Transverse colon (tissue), 4 donors: Measurements from ENCODE around the gene DHTKD1. TPM values are rescaled to one million over a fixed set of nuclear protein-coding genes. Genes with fewer than 3 reads are reported as not detected.
"Not testable (repeated sequence)": the region's sequence is repeated elsewhere in the genome, so short reads cannot be mapped to it uniquely, and the experiment has no call there.

Source experiments
- DNase-seq: peaks from one replicate; pipeline ENCODE4 v3.0.0-alpha.2; 2019
- H3K27ac ChIP-seq, 4 donors: fragments of 200-600 bp; sonication (generic); 2 replicates each; pipeline ENCODE4 v1.5.1; 2016 to 2018; ENCODE audit warnings: inconsistent platforms in 4 of 4
- H3K27me3 ChIP-seq: fragments of 200-600 bp; sonication (generic); 2 replicates; pipeline ENCODE4 v1.5.1; 2017; ENCODE audit warnings: inconsistent platforms
- H3K36me3 ChIP-seq, 4 donors: fragments of 200-600 bp; sonication (generic); 2 replicates each; pipeline ENCODE4 v1.5.1; 2017 to 2019; ENCODE audit warnings: inconsistent platforms in 4 of 4
- H3K4me1 ChIP-seq, 4 donors: fragments of 200-600 bp; sonication (generic); 2 replicates each; pipeline ENCODE4 v1.5.1; 2017 to 2020; ENCODE audit warnings: inconsistent platforms in 4 of 4
- H3K4me3 ChIP-seq, 4 donors: fragments of 200-600 bp; sonication (generic); 1 replicate in 1 of 4; 2 replicates in 3 of 4; pipeline versions ENCODE4 v1.5.1 to v1.6.1; 2017 to 2019; ENCODE audit warnings: inconsistent platforms in 4 of 4
- H3K9me3 ChIP-seq, 2 donors: fragments of 200-600 bp; sonication (generic); 2 replicates each; pipeline ENCODE4 v1.5.1; 2017 to 2019; ENCODE audit warnings: inconsistent platforms in 2 of 2
- CTCF ChIP-seq, 5 experiments: fragments of 200-600 bp in 3 of 5; fragments of 450-650 bp in 2 of 5; sonication (generic) in 3 of 5; IDR thresholded peaks; 1 replicate in 2 of 5; 2 replicates in 3 of 5; pipeline ENCODE4 v1.5.1; 2016 to 2017; ENCODE audit warnings: antibody characterized with exemption in 5 of 5, inconsistent platforms in 3 of 5, mild to moderate bottlenecking in 2 of 5, moderate library complexity in 1 of 5
- EP300 ChIP-seq: sonication (generic); formaldehyde crosslinking; IDR thresholded peaks from one replicate; pipeline ENCODE4 v1.6.1; 2017; ENCODE audit warnings: antibody characterized with exemption, low read depth
- POLR2A ChIP-seq: fragments of 450-650 bp; IDR thresholded peaks from one replicate; pipeline ENCODE4 v1.6.1; 2016; ENCODE audit warnings: antibody characterized with exemption, mild to moderate bottlenecking, moderate library complexity
- POLR2AphosphoS5 ChIP-seq, 3 donors: sonication (generic); formaldehyde crosslinking; IDR thresholded peaks; one replicate each; pipeline ENCODE4 v1.6.1; 2016; ENCODE audit warnings: antibody characterized with exemption in 3 of 3
- WGBS, 2 donors: methylation state at CpG; one replicate each; pipeline ENCODE4 v1.1.5; 2018; ENCODE audit warnings: low coverage in 1 of 2; 5-methylcytosine and 5-hydroxymethylcytosine counted together
- in situ Hi-C, 4 donors: fragments of 200-750 bp; cut with MboI; loops; one replicate each; pipeline versions ENCODE4 v1.15.0 to v1.15.1; 2017; ENCODE audit warnings: low sequenced_read_pairs in 3 of 4, low pct_ligation_motif_present in 1 of 4, low pct_unique_long_range_greater_than_20kb in 1 of 4
- intact Hi-C: fragments of 100-400 bp; cut with DNase I; formaldehyde crosslinking; loops from one replicate; pipeline ENCODE4 v1.15.1; 2023; ENCODE audit warnings: low total_unique reads
- total RNA-seq, 4 donors: library from RNA; depleted of rRNA; stranded (reverse); fragments of >200 nt; gene quantifications; one replicate each; pipeline ENCODE4 v1.1.0, GENCODE V29; 2016

The DHTKD1 gene
- total RNA-seq, 4 donors from 2014 or later: 7.0 to 29.5 (median 13.0) TPM

GRCh38 chr10:12067336-12067735 is 1.4 kb upstream of the DHTKD1 start:
- WGBS, 2 donors: 92 to 93% methylated on average over 2 of the region's 2 CpGs
- peaks cover 0 to 13% (median 7%) of the 10 kb centered on the region in 4 donors for H3K4me1 ChIP-seq
- H3K36me3 ChIP-seq: no peaks in the 10 kb centered on the region
- H3K4me3 ChIP-seq: no peak overlapping the region
- in situ Hi-C loops: no loop called here
- no peak for DNase-seq
- intact Hi-C loops: no loop called here
- no peaks in the 10 kb centered on the region for H3K27me3 ChIP-seq
- TF ChIP-seq CTCF (IDR thresholded peaks at IDR 0.05) (no peak), POLR2A (no peak), POLR2AphosphoS5 (IDR thresholded peaks at IDR 0.05) (no peak)
- no peak overlapping the region for H3K27ac ChIP-seq
- no peaks in the 10 kb centered on the region for H3K9me3 ChIP-seq

GRCh38 chr10:12071441-12071840 is 2.7 kb downstream of the DHTKD1 start:
- H3K27ac ChIP-seq, in situ Hi-C loops, intact Hi-C loops, H3K9me3 ChIP-seq, H3K36me3 ChIP-seq, DNase-seq, H3K27me3 ChIP-seq, H3K4me3 ChIP-seq: not testable (repeated sequence)
- peaks cover 0 to 13% (median 7%) of the 10 kb centered on the region in 4 donors for H3K4me1 ChIP-seq
- 91 to 97% methylated on average over 5 to 15 of the region's 15 CpGs for WGBS, 2 donors

- Histone ChIP-seq H3K27me3 (no peaks in the 10 kb centered on the region), H3K9me3 (no peaks in the 10 kb centered on the region), H3K27ac (no peak overlapping the region), H3K36me3 (no peaks in the 10 kb centered on the region), H3K4me3 (no peak overlapping the region), H3K4me1 (peaks cover 0 to 9% (median 5%) of the 10 kb centered on the region in 4 donors)
- intact Hi-C loops: no loop called here
- TF ChIP-seq POLR2A (no peak), EP300 (no peak), POLR2AphosphoS5 (IDR thresholded peaks at IDR 0.05) (no peak), CTCF (IDR thresholded peaks at IDR 0.05) (no peak)
- WGBS, 2 donors: 85 to 100% methylated on average over 1 to 4 of the region's 4 CpGs
- in situ Hi-C loops: no loop called here
- DNase-seq: no peak
Observed at GRCh38 chr10:12073526-12073925, 4.8 kb downstream of the DHTKD1 start.

GRCh38 chr10:12077580-12078180 is 8.9 kb downstream of the DHTKD1 start:
- H3K4me1 ChIP-seq: no peaks in the 10 kb centered on the region
- no peak for TF ChIP-seq POLR2A
- no peak for TF ChIP-seq POLR2AphosphoS5 (IDR thresholded peaks at IDR 0.05)
- no peak for TF ChIP-seq EP300
- no peak for TF ChIP-seq CTCF (IDR thresholded peaks at IDR 0.05)
- H3K27ac ChIP-seq: no peak overlapping the region
- H3K36me3 ChIP-seq: peaks cover 0 to 10% (median 0%) of the 10 kb centered on the region in 4 donors
- in situ Hi-C loops: no loop called here
- DNase-seq: no peak
- H3K27me3 ChIP-seq: no peaks in the 10 kb centered on the region
- H3K4me3 ChIP-seq: no peak overlapping the region
- intact Hi-C loops: no loop called here
- no peaks in the 10 kb centered on the region for H3K9me3 ChIP-seq
- 69 to 79% methylated on average over 9 of the region's 9 CpGs for WGBS, 2 donors

GRCh38 chr10:12081470-12081869 is 12.7 kb downstream of the DHTKD1 start:
- Histone ChIP-seq H3K27ac (no peak overlapping the region), H3K27me3 (no peaks in the 10 kb centered on the region), H3K9me3 (no peaks in the 10 kb centered on the region), H3K36me3 (peaks cover 0 to 25% (median 9%) of the 10 kb centered on the region in 4 donors), H3K4me1 (no peaks in the 10 kb centered on the region), H3K4me3 (no peak overlapping the region)
- 96 to 100% methylated on average over 1 to 8 of the region's 8 CpGs for WGBS, 2 donors
- no peak for TF ChIP-seq CTCF (IDR thresholded peaks at IDR 0.05)
- no peak for TF ChIP-seq POLR2A
- TF ChIP-seq POLR2AphosphoS5 (IDR thresholded peaks at IDR 0.05): no peak
- TF ChIP-seq EP300: no peak
- in situ Hi-C loops: no loop called here
- intact Hi-C loops: no loop called here
- DNase-seq: no peak
